HepG2 (cell line): ENCODE data around the gene SH3D19. TPM values are rescaled to one million over a fixed set of nuclear protein-coding genes. Genes with fewer than 3 reads are reported as not detected.

ENCODE experiments used
- HMGXB4 ChIP-seq, 2 experiments: sonication (generic) in 1 of 2; formaldehyde crosslinking in 1 of 2; IDR thresholded peaks; 2 replicates each; pipeline versions ENCODE4 v1.4.0 to v1.6.1; 2018 to 2020; ENCODE audit warnings: missing genetic modification reagents in 2 of 2, borderline replicate concordance in 1 of 2, low read depth in 1 of 2, mild to moderate bottlenecking in 1 of 2, missing biosample characterization in 1 of 2
- HNF1A ChIP-seq, 2 experiments: sonication (generic) in 1 of 2; formaldehyde crosslinking in 1 of 2; IDR thresholded peaks; 2 replicates each; pipeline versions ENCODE4 v1.4.0 to v1.6.1; 2016 to 2020; ENCODE audit warnings: borderline replicate concordance in 1 of 2, low read depth in 1 of 2, mild to moderate bottlenecking in 1 of 2, missing genetic modification reagents in 1 of 2
- KDM5B ChIP-seq: sonication (generic); formaldehyde crosslinking; IDR thresholded peaks from 2 replicates; pipeline ENCODE4 v1.4.0; 2020; ENCODE audit warnings: missing genetic modification reagents, mild to moderate bottlenecking, borderline replicate concordance
- MLX ChIP-seq: IDR thresholded peaks from 2 replicates; pipeline ENCODE4 v1.6.1; 2016
- PAF1 ChIP-seq: IDR thresholded peaks from 2 replicates; pipeline ENCODE4 v1.6.1; 2016; ENCODE audit warnings: missing genetic modification reagents, missing compliant biosample characterization
- RARG ChIP-seq: sonication (generic); formaldehyde crosslinking; IDR thresholded peaks from 2 replicates; pipeline ENCODE4 v1.4.0; 2020; ENCODE audit warnings: low read depth, mild to moderate bottlenecking, missing genetic modification reagents
- RBM22 ChIP-seq: fragments of 200-400 bp; formaldehyde crosslinking; optimal IDR thresholded peaks from 2 replicates; pipeline ENCODE3; 2017; ENCODE audit warnings: mild to moderate bottlenecking, low read length, moderate library complexity
- RFXAP ChIP-seq: sonication (generic); formaldehyde crosslinking; IDR thresholded peaks from 2 replicates; pipeline ENCODE4 v1.4.0; 2020; ENCODE audit warnings: missing genetic modification reagents, borderline replicate concordance
- SALL1 ChIP-seq: sonication (generic); formaldehyde crosslinking; IDR thresholded peaks from 2 replicates; pipeline ENCODE4 v1.8.0; 2022; ENCODE audit warnings: mild to moderate bottlenecking, missing genetic modification reagents
- SKI ChIP-seq: fragments of 450-650 bp; IDR thresholded peaks from one replicate; pipeline ENCODE4 v1.6.1; 2018; ENCODE audit warnings: mild to moderate bottlenecking; ENCODE audit not compliant: partially characterized antibody
- ZBTB42 ChIP-seq: sonication (generic); formaldehyde crosslinking; IDR thresholded peaks from 2 replicates; pipeline ENCODE4 v1.5.0; 2020; ENCODE audit warnings: mild to moderate bottlenecking, missing genetic modification reagents
- ZFP82 ChIP-seq: sonication (generic); formaldehyde crosslinking; IDR thresholded peaks from 2 replicates; pipeline ENCODE4 v1.5.1; 2020; ENCODE audit warnings: mild to moderate bottlenecking, missing genetic modification reagents, borderline replicate concordance
- ZNF260 ChIP-seq: sonication (generic); formaldehyde crosslinking; IDR thresholded peaks from 2 replicates; pipeline ENCODE4 v1.4.0; 2020; ENCODE audit warnings: missing genetic modification reagents, low read depth, mild to moderate bottlenecking, borderline replicate concordance
- ZNF362 ChIP-seq: sonication (generic); formaldehyde crosslinking; IDR thresholded peaks from 2 replicates; pipeline ENCODE4 v1.4.0; 2020; ENCODE audit warnings: missing genetic modification reagents, mild to moderate bottlenecking, borderline replicate concordance
- ZNF597 ChIP-seq: sonication (generic); formaldehyde crosslinking; IDR thresholded peaks from 2 replicates; pipeline ENCODE4 v1.5.0; 2020; ENCODE audit warnings: missing genetic modification reagents
- ZNF674 ChIP-seq: sonication (generic); formaldehyde crosslinking; IDR thresholded peaks from 2 replicates; pipeline ENCODE4 v1.5.0; 2020; ENCODE audit warnings: low read depth, mild to moderate bottlenecking, missing genetic modification reagents
- ZNF780A ChIP-seq: sonication (generic); formaldehyde crosslinking; IDR thresholded peaks from 2 replicates; pipeline ENCODE4 v1.8.0; 2022; ENCODE audit warnings: mild to moderate bottlenecking, missing genetic modification reagents, moderate library complexity
- ZNF792 ChIP-seq: IDR thresholded peaks from 2 replicates; pipeline ENCODE4 v1.6.1; 2016
- ZSCAN25 ChIP-seq: sonication (generic); formaldehyde crosslinking; IDR thresholded peaks from 2 replicates; pipeline ENCODE4 v1.8.0; 2022; ENCODE audit warnings: mild to moderate bottlenecking, missing genetic modification reagents
- polyA plus RNA-seq, 8 experiments: library from polyadenylated mRNA; depleted of rRNA in 3 of 8; stranded (reverse) in 7 of 8; unstranded in 1 of 8; fragments of >200 nt; fragmentation: Illumina TruSeq in 4 of 8; extraction: Trizol in 4 of 8; gene quantifications; 2 replicates each; pipeline versions ENCODE4 v1.2.1 to v1.2.3, GENCODE V29; 2011 to 2016; ENCODE audit warnings: low read depth in 4 of 8, missing spikeins in 1 of 8, mixed read lengths in 1 of 8; ENCODE audit not compliant: insufficient read depth in 1 of 8
- total RNA-seq, 5 experiments: library from RNA; depleted of rRNA; stranded (reverse); fragments of >200 nt; fragmentation: Illumina TruSeq; extraction: Trizol; gene quantifications; 2 replicates each; pipeline ENCODE4 v1.2.3, GENCODE V29; 2016; ENCODE audit warnings: low read depth in 1 of 5

SH3D19 gene
- total and polyA plus RNA-seq, 2 of the 13 experiments (the other 11 are each of a cell fraction or from before 2014, with no cell fraction given) = 31.2 to 38.0 TPM

GRCh38 chr4:151099229-151099975 is 226.0 kb downstream of the SH3D19 start, which contains the start of gene RPS3A (continued):
- TF ChIP-seq SKI = peak; percentile 73
- peak; percentile 86; the same call in 1 of the 2 replicates for TF ChIP-seq KDM5B (CRISPR knock-in tag)
- peak; percentile 90 for TF ChIP-seq ZNF792 (CRISPR knock-in tag)
- TF ChIP-seq RBM22 = peak; percentile 62
- peak; percentile 91; the same call in 1 of the 2 replicates for TF ChIP-seq ZBTB42 (CRISPR knock-in tag)
- no peak for TF ChIP-seq PAF1
- TF ChIP-seq HNF1A (IDR thresholded peaks at IDR 0.05; ENCODE audit: low read depth) = peak; percentile 64; the same call in 1 of the 2 replicates
- TF ChIP-seq HNF1A (CRISPR knock-in tag; IDR thresholded peaks at IDR 0.05; ENCODE audit: borderline replicate concordance) = peak; percentile 88
- TF ChIP-seq MLX (CRISPR knock-in tag) = peak; percentile 62; the same call in 1 of the 2 replicates
- TF ChIP-seq SALL1 (CRISPR knock-in tag) = peak; percentile 98
- peak; percentile 97 for TF ChIP-seq HMGXB4 (CRISPR knock-in tag; IDR thresholded peaks at IDR 0.05; ENCODE audit: borderline replicate concordance in 1 of 2, low read depth in 1 of 2)
- peak; percentile 33; the same call in 1 of the 2 replicates for TF ChIP-seq ZNF260 (CRISPR knock-in tag)
- TF ChIP-seq RFXAP (CRISPR knock-in tag) = peak; percentile 89; the same call in 1 of the 2 replicates
- TF ChIP-seq ZNF362 (CRISPR knock-in tag) = peak; percentile 79
- TF ChIP-seq RARG (CRISPR knock-in tag) = no peak
- TF ChIP-seq ZNF674 (CRISPR knock-in tag) = no peak
- peak; percentile 69; the same call in 1 of the 2 replicates for TF ChIP-seq ZSCAN25 (CRISPR knock-in tag)
- 0 out of 2 replicates have a peak, but pooled peaks have one; percentile 72 for TF ChIP-seq ZNF597
- peak; percentile 96 for TF ChIP-seq ZFP82 (CRISPR knock-in tag)
- peak; percentile 68; the same call in 1 of the 2 replicates for TF ChIP-seq ZNF780A
